ENCODE measurements around the gene ZCCHC4.

DNA sequence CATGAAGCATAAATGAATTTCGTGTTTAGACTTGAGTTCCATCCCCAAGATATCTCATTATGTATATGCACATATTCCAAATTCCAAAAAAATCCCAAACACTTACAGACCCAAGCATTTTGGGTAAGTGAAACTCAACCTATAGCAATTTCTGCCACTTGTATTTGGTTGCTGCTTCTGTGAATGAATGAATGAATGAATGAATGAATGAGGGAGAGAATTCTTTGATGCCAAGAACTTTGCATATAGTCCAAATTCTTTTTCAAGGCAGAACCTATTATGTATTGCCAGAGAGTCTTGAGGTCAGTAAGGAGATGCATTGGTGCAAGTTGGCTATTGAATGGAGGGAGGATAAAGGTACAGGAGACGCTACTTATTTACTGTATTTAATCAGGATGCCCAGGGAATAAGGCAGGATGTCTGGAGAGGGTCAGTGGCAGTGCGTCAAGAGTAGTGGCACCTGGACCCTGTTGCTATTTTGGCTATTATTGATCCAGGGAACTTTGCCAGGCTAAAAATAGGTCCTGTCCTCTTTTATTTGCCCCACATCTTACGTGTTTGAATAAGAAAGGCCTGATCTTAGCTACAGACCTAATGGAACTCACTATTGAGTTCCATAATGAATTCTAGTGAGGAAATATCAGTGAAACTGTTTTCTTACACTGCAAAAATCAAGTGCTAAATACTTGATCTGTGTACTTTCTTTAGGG, 98.4 kb downstream of the ZCCHC4 start:
- TF ChIP-seq, protein P1, sequence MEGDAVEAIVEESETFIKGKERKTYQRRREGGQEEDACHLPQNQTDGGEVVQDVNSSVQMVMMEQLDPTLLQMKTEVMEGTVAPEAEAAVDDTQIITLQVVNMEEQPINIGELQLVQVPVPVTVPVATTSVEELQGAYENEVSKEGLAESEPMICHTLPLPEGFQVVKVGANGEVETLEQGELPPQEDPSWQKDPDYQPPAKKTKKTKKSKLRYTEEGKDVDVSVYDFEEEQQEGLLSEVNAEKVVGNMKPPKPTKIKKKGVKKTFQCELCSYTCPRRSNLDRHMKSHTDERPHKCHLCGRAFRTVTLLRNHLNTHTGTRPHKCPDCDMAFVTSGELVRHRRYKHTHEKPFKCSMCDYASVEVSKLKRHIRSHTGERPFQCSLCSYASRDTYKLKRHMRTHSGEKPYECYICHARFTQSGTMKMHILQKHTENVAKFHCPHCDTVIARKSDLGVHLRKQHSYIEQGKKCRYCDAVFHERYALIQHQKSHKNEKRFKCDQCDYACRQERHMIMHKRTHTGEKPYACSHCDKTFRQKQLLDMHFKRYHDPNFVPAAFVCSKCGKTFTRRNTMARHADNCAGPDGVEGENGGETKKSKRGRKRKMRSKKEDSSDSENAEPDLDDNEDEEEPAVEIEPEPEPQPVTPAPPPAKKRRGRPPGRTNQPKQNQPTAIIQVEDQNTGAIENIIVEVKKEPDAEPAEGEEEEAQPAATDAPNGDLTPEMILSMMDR (IDR thresholded peaks at IDR 0.05; ENCODE audit: borderline replicate concordance, extremely low read depth, low read length, poor library complexity, severe bottlenecking) = no peak
- no peak for TF ChIP-seq EZH2 (IDR thresholded peaks at IDR 0.05; ENCODE audit: borderline replicate concordance, low read depth, low read length, severe bottlenecking)
